HL-60/S4 treated with phorbol 12-myristate 13-acetate at 8.2 ng/mL for 4 days and 3 days (cell line): Measurements from ENCODE around the gene ACSL4.
"Not testable (repeated sequence)": the region's sequence is repeated elsewhere in the genome, so short reads cannot be mapped to it uniquely, and the experiment has no call there.

Experiments used
- in situ Hi-C: fragments of 300-500 bp; cut with MboI; formaldehyde crosslinking; loops from 2 replicates; pipeline ENCODE4 v1.15.0; 2022; ENCODE audit warnings: low sequenced_read_pairs

Gene ACSL4

GRCh38 chrX:109732807-109733612, at the start of gene ACSL4:
ACSL4 (minus strand) TSS chrX:109733257; CDS start chrX:109683363, 49,894 bp downstream.
- in situ Hi-C loops = no loop called here

- in situ Hi-C loops = no loop called here
Measured at GRCh38 chrX:109777749-109778148, 44.7 kb upstream of the ACSL4 start.

GRCh38 chrX:109776986-109777385, 43.9 kb upstream of the ACSL4 start:
- in situ Hi-C loops = no loop called here

GRCh38 chrX:109776432-109776831, 43.4 kb upstream of the ACSL4 start:
- in situ Hi-C loops = no loop called here

- in situ Hi-C loops = no loop called here
Measured at GRCh38 chrX:109775386-109775785, 42.3 kb upstream of the ACSL4 start.

GRCh38 chrX:109774706-109775105, 41.6 kb upstream of the ACSL4 start:
- in situ Hi-C loops = no loop called here

GRCh38 chrX:109774136-109774535, 41.1 kb upstream of the ACSL4 start:
- in situ Hi-C loops = no loop called here

- in situ Hi-C loops = no loop called here
Measured at GRCh38 chrX:109773374-109773773, 40.3 kb upstream of the ACSL4 start.

GRCh38 chrX:109770780-109771179, 37.7 kb upstream of the ACSL4 start:
- in situ Hi-C loops = no loop called here

- in situ Hi-C loops = no loop called here
Measured at GRCh38 chrX:109760922-109761250, 27.8 kb upstream of the ACSL4 start.

- in situ Hi-C loops = no loop called here
Measured at GRCh38 chrX:109760209-109760921, 27.3 kb upstream of the ACSL4 start.

GRCh38 chrX:109753256-109753655, 20.2 kb upstream of the ACSL4 start:
- in situ Hi-C loops = no loop called here

GRCh38 chrX:109751698-109752097, 18.6 kb upstream of the ACSL4 start:
- in situ Hi-C loops = no loop called here

- in situ Hi-C loops = no loop called here
Measured at GRCh38 chrX:109749207-109749606, 16.1 kb upstream of the ACSL4 start.

GRCh38 chrX:109747681-109748080, 14.6 kb upstream of the ACSL4 start:
- in situ Hi-C loops = no loop called here

GRCh38 chrX:109742722-109743121, 9.7 kb upstream of the ACSL4 start:
- in situ Hi-C loops = no loop called here

- in situ Hi-C loops = not testable (repeated sequence)
Measured at GRCh38 chrX:109740896-109741295, 7.8 kb upstream of the ACSL4 start.

- in situ Hi-C loops = no loop called here
Measured at GRCh38 chrX:109740433-109740809, 7.4 kb upstream of the ACSL4 start.

- in situ Hi-C loops = no loop called here
Measured at GRCh38 chrX:109739625-109740432, 6.8 kb upstream of the ACSL4 start.

GRCh38 chrX:109735202-109735744, 2.2 kb upstream of the ACSL4 start:
- in situ Hi-C loops = no loop called here

- in situ Hi-C loops = no loop called here
Measured at GRCh38 chrX:109733613-109734083, 591 bp upstream of the ACSL4 start.
